ELF-1 (cell line): ENCODE measurements around the gene FDXR.
A peak's percentile ranks its signal among the peaks of the same experiment; 100 is the strongest.

Experiments
- DNase-seq: peaks from one replicate; pipeline ENCODE4 v3.0.0-alpha.2; 2016; ENCODE audit warnings: low read depth, low spot score

The FDXR gene

DNA sequence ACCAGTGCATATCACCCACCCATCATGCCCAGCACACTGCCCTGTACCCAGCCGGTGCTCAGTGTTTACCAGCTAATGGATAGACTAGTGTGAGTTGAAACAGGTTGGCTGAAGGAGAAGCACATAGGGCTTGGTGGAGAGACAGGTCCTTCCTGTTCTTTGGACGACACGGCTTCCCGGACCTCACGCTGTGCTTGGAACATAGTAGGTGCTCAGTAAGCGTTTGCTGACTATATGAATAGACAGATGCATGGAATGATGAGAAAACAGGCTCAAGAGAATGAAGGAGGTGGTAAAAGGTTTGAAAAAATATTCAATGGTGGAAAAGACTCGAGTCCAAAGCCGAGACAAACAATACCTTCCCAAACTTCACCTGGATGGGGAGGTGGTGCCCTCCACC lies 27.4 kb upstream of the FDXR start:
- DNase-seq, result no peak

DNA sequence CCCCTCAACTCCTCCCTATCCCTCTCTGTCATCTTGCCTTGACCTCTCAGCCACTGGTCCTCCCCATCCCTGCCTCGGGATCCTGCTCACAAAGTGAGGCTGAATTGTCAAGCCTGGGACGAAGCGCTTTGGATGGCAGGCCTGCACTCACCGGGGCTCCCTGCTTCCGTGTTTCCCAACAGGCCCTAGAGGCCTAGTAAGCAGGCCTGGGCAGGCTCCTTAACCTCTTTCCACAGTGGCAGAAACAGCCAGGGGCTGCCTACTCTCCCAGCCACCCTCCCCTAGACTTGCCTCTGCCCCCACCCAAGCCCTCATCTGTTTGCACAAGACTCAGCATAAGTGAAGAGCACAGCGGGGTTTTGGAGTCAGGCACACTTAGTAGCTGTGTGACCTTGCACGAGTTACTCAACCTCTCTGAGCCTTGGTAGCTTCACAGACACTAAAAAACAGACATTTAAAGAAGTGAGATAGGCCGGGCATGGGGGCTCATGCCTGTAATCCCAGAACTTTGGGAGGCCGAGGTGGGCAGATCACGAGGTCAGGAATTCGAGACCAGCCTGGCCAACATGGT lies 25.7 kb upstream of the FDXR start:
- no peak for DNase-seq

DNA sequence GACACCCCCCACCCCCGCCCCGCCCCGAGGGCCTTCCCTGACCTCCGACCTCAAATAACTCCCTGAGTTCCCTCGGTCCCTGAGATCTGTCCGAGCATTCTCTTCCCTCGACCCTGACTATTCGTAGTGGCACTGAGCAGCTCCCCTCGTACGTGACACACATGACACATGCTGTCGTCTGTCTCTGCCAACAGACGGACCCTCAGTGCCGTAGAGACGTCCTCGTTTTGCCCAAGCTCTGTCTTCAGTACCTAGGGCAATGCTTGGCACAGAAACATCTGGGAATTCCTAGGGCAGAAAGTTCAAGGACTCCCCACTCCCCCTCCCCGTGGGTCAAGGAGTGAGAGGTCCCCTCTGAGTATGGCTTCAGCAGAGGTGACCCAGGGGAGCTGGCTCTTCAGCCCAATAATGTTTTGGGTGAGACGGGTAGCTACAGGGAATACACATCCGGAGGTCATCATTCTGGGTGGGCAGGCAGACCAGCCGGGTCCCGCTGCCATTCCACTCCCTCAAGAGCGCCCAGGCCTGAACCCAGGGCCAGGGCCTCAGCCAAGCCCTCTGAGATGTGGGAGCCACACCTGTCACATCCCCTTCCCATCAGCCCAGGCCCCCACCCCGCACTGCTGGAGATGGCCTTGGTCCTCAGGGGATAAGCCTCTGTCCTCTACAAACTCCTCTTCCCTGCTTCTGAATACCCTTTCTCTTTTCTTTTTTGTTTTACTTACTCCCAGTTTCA lies 21.3 kb upstream of the FDXR start:
- DNase-seq, result no peak

DNA sequence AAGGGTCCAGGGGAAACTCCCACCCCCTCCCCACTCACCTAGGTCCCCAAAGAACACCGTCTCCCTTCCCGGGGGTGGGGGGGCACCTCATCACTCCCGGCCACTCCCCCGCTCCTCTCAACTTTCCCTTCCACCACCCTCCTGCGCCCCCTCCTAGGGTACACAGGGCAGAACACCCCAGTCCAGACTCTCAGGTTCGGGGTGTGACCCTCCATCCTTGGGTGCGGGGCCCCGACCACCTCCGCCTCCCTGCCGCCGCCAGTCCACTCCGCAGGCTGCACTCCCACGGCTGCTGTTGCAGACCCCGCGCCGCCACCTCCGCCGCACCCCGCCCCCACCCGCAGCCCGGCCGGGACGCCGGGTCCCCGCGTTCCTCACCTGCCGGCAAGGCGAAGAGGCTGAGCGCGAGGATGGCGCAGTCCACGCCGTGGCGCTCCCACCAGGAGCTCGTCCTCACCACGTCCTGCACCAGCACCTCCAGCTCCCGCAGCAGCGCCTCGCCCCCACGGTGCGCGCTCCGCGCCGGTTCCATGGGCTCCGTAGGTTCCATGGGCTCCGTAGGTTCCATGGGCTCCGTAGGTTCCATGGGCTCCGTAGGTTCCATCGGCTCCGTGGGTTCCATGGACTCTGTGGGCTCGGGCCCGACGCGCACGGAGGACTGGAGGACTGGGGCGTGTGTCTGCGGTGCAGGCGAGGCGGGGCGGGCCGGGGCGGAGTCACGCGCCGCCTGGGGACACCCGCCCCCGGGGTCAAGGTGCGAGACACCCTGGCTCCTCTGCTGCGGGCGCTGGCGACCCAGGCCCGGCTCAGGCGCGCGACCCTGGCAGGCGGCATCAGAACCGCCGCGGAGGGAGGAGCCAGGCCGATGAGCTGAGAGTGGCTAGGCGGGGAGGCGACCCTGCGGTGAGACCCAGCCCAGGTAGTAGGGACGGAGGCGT lies 20.4 kb upstream of the FDXR start, which contains the start of gene FADS6:
Gene FADS6, minus strand, starts transcription at position 660 of the 938 bp plus-strand sequence. Its CDS starts 38 bp downstream, at position 622.
- DNase-seq, result no peak

DNA sequence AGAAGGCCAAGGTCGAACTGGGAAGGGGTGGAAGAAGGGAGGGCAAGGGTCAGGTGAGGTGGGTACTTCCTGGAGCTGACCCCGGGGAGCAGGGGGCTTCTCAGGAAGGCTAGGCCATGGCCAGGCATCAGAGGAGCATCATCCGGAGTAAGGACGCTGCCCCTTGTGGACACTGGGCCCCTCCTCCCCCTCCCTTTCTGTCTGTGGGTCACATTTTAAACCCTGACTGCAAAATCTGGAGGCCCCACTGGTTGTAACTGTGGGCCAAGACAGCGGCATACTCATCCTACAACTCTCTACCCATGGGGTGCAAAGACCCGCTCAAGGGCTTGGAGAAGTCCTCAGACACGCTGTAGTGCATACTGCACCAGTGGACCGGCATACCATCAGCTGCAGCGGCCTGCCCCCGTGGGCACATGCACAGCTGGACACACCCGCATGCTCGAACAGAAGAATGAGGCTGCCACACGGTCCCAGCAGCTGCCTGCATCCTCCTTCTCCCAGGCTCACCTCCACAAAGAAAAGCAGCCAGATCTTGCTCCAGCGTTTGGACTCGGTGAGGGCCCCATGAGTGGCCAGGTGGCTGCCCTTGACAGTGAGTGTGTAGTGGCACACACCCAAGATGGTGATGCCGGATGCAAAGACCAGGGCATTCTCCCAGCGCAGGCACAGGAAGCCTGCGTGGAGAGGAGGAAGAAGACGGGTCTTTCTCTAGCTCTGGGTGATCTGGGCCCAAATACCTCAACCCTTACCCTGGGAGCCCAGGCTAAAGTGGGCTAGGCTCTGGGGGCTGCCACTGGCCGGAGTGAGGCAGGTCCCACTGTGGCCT lies 19.4 kb upstream of the FDXR start:
- DNase-seq, result no peak

DNA sequence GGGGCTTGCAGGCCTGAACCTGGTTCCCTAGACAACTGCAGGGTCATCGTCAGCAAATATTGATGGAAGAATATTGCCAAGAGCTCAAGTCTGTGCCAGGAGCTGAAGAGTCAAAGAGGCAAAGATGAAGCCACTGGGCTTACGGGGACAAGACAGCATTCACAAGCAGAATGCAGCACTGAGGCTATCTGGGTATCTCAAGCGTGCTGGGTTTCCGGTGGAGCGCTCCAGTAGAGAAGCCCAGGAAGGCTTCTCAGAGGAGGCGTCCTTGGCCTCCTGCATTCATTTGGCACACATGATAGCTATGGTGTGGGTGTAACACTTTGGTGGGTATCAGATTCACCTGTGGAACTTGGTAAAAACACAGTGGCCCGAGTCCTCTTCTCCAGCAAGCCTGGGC lies 17.8 kb upstream of the FDXR start:
- no peak for DNase-seq

DNA sequence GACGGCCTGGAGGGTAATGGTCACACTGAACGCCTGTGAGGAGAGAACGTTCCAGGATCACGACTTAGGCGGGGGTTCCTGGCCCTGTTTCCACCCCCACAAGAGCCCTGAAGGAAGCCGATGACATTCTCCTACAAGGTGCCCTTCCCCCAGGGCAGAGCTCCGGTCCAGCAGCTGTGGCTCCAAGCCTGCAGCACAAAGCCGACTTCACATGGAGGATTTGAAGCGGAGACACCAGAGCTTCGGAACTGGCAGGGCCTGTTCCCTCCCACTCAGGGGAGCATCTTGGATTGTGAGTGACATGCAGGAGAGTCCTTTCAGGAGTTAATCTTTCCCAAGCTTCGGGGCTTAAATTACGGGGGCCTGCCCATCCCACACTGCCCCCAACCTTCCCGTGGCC lies 15.7 kb upstream of the FDXR start:
- no peak for DNase-seq

DNA sequence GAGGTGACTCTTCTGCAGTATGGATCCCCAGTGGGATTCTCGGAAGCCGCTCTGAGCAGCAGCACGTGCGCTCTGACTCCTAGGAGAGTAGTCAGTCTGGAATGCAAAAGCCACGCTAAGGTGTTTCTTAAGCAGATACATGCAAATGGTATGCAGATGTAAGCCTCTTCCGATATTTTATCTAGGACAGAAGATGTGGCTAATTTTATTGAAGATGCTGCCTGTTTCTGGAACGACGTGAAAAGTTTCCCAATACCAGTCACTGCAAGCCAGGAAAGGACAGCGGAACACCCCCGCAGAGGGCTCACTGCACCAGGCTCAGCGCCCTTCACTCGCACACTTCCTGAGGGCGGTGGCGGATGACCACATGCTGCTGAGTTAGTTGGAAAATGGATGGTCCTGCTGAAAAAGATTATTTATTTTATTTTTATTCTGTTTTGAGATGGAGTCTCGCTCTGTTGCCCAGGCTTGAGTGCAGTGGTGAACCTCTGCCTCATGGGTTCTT lies 10.5 kb upstream of the FDXR start:
- DNase-seq, result no peak

DNA sequence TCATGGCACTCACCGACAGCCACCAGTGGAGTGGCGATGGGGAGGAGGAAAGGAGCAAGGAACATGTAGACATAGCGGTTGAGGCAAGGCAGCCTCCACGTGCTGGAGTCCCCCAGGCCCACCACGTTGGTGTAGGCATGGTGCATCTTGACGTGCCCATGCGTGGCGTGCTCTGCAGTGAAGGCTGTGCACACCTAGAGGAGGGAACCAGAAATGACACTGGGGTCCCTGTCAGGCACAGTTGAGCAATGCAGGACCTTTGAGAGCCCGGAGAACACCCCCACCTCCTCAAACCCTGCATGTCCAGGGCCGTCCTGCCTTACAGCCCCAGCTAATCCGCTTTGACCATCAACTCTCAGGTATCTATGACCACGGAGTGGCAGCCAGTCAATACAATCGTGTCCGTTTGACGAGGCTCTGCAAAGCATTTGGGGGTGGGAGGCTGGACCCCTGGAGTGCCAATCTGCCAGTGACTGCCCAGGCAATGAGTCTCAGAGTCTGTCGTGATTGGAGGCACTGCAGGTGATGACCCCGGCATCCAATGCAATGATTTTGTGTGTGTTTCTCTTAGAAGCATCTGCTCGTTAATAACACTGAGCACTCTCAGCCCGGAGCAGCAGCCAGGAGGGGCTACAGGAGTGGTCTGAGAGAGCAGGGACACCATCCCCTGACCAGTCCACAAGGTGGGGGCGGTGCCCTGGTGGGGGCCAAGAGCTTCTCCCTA lies 9.9 kb upstream of the FDXR start:
- DNase-seq, result no peak

DNA sequence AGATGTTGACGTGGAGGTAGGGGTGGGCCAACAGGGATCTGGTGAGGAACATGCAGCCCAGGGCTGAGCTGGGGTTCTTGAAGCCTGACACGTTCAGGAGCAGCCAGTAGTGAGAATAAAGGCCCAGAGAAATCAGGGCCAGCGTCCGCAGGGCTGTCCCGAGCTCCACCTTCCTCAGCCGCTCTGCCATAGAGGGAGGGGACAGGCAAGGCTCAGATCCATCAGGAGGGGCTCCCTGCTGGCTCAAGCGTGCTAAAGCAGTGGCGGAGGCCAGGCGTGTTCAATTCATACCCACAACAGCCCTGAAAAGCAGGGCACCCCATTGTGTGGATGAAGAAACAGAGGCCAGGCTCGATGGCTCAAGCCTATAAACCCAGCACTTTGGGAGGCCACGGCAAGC lies 8.3 kb upstream of the FDXR start:
- DNase-seq, result peak; percentile 45

DNA sequence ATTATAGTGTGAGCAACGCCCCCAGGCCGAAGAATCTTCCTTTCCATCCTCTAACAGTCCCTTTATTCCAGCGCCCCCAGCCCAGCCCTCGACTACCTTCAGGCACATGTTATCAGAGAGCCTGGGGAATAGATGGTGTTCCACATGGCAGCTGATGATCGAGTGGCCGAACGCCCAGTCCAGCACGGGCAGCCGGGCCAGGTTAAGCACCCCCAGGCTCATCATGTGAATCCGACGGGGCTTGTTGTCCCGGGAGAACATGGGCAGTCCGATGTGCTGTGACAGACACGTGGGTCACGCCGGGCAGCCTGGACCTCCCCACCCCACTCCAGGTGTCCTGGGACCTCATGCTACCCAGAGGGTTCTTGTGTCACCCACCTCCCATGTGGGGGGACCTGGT lies 6.5 kb upstream of the FDXR start:
- no peak for DNase-seq

DNA sequence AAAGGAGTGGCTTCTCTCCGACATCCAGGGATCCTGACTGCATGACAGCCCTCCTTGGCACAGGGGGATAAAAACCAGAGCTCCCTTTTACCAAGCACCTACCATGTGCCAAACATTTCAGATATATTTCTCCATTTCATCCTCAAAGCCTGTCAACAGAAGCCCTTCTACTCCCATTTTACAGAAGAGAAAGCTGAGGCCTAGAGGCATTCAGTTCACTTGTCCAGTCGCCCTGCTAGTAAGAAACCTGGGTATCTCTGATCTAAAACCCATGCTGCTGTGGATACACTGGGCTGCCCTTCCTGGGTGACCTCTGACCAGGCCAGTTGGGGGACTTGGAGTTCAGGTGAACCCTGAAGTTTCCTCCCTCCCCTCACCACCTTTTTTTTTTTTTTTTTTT lies 5.9 kb upstream of the FDXR start:
- DNase-seq, result no peak

DNA sequence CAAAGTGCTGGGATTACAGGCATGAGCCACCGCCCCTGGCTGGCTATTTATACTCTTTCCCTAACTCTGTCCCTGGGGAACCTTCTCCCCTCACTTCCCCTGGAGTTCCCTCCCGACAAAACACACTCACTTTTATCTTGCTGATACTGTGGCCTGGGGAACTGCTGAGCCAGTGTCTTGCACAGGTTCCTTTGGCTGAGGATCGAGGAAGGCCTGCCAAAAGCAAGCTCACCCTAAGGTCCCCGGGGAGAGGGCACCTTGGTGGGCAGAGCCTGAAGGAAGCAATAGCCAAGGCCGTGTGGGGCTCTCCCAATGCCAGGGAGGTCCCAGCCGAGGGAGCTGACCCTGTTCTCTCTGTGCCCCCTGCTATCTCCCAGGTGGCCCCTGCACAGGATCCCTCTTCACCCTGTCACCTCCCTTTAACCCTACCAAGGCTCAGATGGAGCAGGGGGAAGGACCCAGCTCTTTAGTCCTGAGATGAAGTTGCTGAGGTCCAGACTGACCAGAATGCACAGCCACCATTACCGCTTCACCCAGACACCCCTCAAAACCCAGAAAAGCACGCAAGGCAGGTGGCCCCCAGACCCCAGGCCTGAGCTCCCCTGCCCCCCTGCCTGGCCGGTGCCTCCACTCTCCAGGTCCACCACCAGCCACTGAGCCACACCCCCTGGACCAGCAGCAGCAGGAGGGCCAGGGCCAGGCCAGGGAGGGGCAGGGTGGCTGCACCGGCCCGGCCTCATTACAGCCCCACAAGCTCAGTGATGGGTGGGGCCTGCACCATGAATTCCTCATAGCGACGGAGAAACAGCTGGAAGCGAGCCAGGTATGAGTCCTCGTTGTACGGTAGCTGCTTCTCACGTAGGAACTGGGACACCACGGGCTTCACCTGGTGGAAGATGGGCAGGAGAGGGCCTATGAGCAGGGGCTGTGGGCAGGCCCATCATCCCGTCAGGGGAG lies 5.1 kb upstream of the FDXR start:
- no peak for DNase-seq

DNA sequence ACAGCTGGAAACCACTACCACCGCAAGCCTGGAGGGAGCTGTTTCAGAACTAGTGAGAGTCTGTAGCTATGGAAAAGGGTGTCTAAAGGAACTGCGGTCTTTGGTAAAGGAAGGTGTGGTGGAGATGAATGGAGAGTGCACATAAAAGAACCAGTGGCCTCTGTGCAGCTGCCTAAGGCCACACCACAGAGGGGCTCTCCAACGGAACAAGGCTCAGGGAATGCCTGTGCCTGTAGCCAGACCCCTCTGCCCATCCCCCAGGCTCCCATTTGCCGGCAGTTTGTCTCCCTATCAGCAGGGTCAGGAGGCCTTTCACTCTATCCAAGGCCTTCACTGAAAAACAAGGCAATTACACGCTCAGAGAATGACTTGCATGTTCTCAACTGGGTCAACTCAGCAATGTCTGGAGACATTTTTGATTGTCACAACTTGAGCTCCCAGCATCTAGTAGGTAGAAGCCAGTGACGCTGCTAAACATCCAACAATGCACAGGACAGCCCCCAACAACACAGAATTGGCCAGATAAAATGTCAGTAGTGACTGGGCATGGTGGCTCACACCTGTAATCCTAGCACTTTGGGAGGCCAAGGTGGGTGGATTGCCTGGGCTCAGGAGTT lies 3.3 kb upstream of the FDXR start:
- DNase-seq, result peak; percentile 81

DNA sequence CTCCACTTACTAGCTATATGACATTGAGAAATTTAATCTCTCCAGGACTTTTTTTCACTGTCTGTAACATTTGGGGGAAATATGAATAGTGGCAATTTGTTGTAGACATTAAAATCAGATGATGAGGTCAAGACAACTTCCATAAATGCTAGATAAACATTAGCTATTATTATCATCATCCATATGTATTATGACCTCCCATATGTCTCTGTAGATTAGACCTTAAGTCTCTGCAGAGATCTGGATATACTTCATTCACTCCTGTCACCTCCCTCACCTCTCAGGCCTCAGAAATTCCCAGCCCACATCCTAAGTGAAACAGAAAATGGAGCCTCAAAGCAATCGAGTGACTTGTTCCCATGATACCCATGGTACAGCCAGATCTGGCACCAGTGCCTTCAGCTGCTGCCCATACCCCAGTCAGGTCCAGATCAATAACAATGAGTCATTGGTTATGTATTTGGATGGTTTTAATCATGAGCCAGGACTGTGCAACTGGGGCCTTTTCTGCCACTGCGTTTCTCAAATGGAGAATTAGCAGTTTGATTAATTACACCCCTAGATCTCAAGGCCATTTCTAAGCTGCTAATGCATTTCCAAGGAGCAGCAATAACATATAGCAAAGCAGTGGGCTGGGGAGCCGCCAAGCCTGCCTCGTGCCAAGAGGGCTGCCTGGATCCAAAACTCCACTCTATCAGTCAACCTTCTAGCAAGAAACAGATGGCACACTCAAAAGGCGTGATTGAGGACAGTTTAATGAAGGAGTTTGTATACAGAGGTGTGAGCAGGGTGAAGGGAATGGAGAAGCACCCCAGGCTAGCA lies 2.6 kb upstream of the FDXR start:
- DNase-seq, result no peak

DNA sequence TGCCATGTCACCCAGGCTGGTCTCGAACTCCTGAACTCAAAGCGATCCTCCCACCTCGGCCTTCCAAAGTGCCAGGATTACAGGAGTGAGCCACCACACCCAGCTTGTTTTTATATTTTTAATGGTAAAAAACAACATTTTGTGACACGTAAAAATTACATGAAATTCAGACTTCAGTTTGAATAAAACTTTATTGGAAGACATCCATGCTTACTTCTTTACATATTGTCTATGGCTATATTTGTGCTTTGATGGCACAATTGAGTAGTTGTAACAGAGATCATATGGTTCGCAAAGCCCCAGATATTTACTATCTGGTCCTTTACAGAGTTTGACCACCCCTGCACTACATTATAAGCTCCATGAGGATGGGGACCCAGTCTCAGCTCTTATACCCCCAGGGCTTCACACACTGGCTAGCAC lies 1.8 kb upstream of the FDXR start:
- DNase-seq, result no peak

DNA sequence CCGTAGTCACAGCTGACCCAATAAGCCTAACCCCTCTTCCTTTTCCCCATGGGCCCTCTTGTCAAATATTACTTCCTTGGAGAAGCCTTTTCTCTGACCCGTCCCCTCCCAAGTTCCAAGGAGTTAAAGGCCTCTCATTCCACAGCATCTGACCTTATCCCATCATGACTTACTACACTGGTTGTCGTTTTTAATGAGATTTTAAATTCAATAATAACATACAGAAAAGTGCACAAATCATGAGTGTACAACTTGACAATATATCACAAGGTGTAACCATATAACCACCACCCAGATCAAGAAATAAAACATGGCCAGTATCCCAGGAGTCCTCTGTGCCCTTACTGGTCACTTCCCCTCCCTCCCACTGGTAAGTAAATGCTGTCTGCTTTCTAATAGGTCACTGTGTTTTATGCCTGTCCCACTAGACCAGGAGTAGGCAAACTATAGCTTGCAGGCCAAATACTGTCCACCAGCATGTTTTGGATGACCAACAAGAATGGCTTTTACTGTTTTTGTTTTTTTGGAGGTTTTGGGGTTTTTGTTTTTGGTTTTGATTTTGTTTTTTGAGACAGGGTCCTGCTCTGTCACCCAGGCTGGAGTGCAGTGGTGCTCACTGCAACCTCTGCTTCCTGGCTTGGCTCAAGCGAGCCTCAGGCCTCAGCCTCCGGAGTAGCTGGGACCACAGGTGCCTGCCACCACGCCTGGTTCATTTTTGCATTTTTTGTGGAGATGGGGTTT lies 1.2 kb upstream of the FDXR start:
- DNase-seq, result no peak
